Measurements from ENCODE around the gene GATA2.

DNA sequence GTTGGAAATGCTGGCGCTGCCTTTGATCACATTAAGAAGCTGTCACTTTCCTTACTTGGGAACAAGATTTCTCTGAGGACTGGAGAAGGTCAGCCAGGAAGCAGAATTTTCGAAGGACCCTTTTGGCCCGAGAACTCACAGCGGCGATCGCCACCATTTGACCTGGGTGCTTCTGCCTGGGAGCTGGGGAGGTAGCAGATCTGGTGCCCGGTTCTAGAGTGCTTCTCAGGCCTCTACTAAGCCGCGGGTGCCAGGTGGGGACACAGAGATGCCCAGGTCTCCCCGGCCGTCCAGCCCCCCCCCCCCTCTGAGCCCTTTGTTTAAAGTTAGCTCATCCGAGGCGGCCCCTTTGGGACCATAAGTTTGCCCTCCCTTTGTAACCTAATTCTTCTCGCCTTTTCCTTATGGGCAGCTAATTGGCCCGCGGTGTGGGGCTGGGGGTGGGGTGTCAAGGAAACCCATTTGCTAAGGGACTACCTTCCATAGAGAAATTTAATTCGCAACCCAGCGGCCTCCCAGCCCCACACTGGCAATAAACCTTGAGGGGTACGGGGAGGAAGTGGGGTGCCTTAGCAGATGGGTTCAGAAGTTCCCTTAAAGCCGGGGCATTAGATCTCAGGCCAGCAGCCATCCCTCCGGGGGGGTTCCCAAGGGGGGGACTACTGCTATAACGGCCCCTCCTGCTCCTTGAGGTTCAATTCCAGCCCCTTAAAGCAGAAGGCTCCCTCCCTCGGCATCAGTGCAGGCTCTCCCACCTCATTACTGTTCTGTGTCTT is 1.9 kb downstream of the GATA2 start:
- TF ChIP-seq, protein P1, sequence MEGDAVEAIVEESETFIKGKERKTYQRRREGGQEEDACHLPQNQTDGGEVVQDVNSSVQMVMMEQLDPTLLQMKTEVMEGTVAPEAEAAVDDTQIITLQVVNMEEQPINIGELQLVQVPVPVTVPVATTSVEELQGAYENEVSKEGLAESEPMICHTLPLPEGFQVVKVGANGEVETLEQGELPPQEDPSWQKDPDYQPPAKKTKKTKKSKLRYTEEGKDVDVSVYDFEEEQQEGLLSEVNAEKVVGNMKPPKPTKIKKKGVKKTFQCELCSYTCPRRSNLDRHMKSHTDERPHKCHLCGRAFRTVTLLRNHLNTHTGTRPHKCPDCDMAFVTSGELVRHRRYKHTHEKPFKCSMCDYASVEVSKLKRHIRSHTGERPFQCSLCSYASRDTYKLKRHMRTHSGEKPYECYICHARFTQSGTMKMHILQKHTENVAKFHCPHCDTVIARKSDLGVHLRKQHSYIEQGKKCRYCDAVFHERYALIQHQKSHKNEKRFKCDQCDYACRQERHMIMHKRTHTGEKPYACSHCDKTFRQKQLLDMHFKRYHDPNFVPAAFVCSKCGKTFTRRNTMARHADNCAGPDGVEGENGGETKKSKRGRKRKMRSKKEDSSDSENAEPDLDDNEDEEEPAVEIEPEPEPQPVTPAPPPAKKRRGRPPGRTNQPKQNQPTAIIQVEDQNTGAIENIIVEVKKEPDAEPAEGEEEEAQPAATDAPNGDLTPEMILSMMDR (IDR thresholded peaks at IDR 0.05), result no peak
- no peak for TF ChIP-seq POLR2A (IDR thresholded peaks at IDR 0.05)
